Measurements from ENCODE around the gene ATP8B3. TPM values are rescaled to one million over a fixed set of nuclear protein-coding genes. Genes with fewer than 3 reads are reported as not detected.
A peak's percentile ranks its signal among the peaks of the same experiment; 100 is the strongest.

The ATP8B3 gene
- total and polyA plus RNA-seq, 9 of the 15 experiments (the other 6 are each of a cell fraction or from before 2014, with no cell fraction given): 1.2 to 12.3 (median 3.8) TPM

- TF ChIP-seq NELFE (IDR thresholded peaks at IDR 0.05; ENCODE audit: insufficient read depth, insufficient read length): no peak
- no peak for TF ChIP-seq ZNF282 (CRISPR knock-in tag; IDR thresholded peaks at IDR 0.05)
- TF ChIP-seq KAT7 (CRISPR knock-in tag; IDR thresholded peaks at IDR 0.05; ENCODE audit: borderline replicate concordance): no peak
- peak; percentile 92 for TF ChIP-seq SMARCE1 (IDR thresholded peaks at IDR 0.05)
- peak; percentile 95 for TF ChIP-seq TEAD4 (IDR thresholded peaks at IDR 0.05; ENCODE audit: low read length)
- TF ChIP-seq TEAD4 (CRISPR knock-in tag; IDR thresholded peaks at IDR 0.05; ENCODE audit: borderline replicate concordance): no peak
- TF ChIP-seq TSC22D4 (tag; IDR thresholded peaks at IDR 0.05): no peak
- TF ChIP-seq C11orf30 (IDR thresholded peaks at IDR 0.05; ENCODE audit: low read depth): no peak
- TF ChIP-seq TCF3 (CRISPR knock-in tag; IDR thresholded peaks at IDR 0.05): peak; percentile 96
- no peak for TF ChIP-seq BRCA1 (IDR thresholded peaks at IDR 0.05)
- no peak for TF ChIP-seq BRCA1 (CRISPR knock-in tag; IDR thresholded peaks at IDR 0.05)
- TF ChIP-seq ZNF740 (CRISPR knock-in tag; IDR thresholded peaks at IDR 0.05): no peak
- TF ChIP-seq ZNF740 (tag; IDR thresholded peaks at IDR 0.05): no peak
- peak in 1 of 2 experiments; percentile 75; a peak in 1 of 4 replicates for TF ChIP-seq ZMIZ1 (IDR thresholded peaks at IDR 0.05; ENCODE audit: low read depth in 2 of 2, low read length in 2 of 2)
- TF ChIP-seq ZBTB49 (CRISPR knock-in tag; IDR thresholded peaks at IDR 0.05; ENCODE audit: borderline replicate concordance): no peak
- peak; percentile 90 for TF ChIP-seq MTA2 (IDR thresholded peaks at IDR 0.05; ENCODE audit: low read depth)
- no peak for TF ChIP-seq ZKSCAN1 (IDR thresholded peaks at IDR 0.05; ENCODE audit: low read depth, low read length)
- TF ChIP-seq HDAC3 (IDR thresholded peaks at IDR 0.05; ENCODE audit: borderline replicate concordance, partially characterized antibody): no peak
- no peak for TF ChIP-seq FOS (IDR thresholded peaks at IDR 0.05; ENCODE audit: extremely low read depth, insufficient read length)
- no peak for TF ChIP-seq PHB (CRISPR knock-in tag; IDR thresholded peaks at IDR 0.05)
- no peak for TF ChIP-seq FOXP4 (CRISPR knock-in tag; IDR thresholded peaks at IDR 0.05; ENCODE audit: borderline replicate concordance)
These were observed 24.6 kb upstream of the ATP8B3 start (continued) for GRCh38 chr19:1836458-1837221.
